ENCODE results near the gene NUP210L.

GRCh38 chr1:153958961-153959260 lies 196.0 kb downstream of the NUP210L start:
- TF ChIP-seq POLR2A (IDR thresholded peaks at IDR 0.05; ENCODE audit: low read length) (no peak), GATA1 (IDR thresholded peaks at IDR 0.05; ENCODE audit: low read depth, low read length) (no peak)
